HEK293 (cell line): ENCODE results near the gene MYO18B.

Experiments used
- TCF7L2 ChIP-seq: IDR thresholded peaks from 2 replicates; pipeline ENCODE4 v1.6.1; 2011; ENCODE audit warnings: low read depth, mild to moderate bottlenecking, inconsistent platforms, low read length, moderate library complexity, borderline replicate concordance
- ZNF311 ChIP-seq: fragments of 450-650 bp; formaldehyde crosslinking; IDR thresholded peaks from 2 replicates; pipeline ENCODE4 v1.5.1; 2017; ENCODE audit warnings: missing biosample characterization, missing genetic modification characterization, borderline replicate concordance
- ZNF510 ChIP-seq: fragments of 450-650 bp; formaldehyde crosslinking; IDR thresholded peaks from 2 replicates; pipeline ENCODE4 v1.5.1; 2018; ENCODE audit warnings: mild to moderate bottlenecking, missing genetic modification characterization, missing biosample characterization; ENCODE audit not compliant: insufficient replicate concordance
- TF ChIP-seq, protein P1 (sequence below): fragments of 450-650 bp; formaldehyde crosslinking; IDR thresholded peaks from 2 replicates; pipeline ENCODE4 v1.5.1; 2016; ENCODE audit warnings: missing biosample characterization, missing genetic modification characterization
- TF ChIP-seq, protein P2 (sequence below): fragments of 450-650 bp; formaldehyde crosslinking; conservative IDR thresholded peaks from 2 replicates; pipeline ENCODE4 v1.5.1; 2016; ENCODE audit warnings: low read depth, missing biosample characterization, missing genetic modification characterization
- TF ChIP-seq, protein P3 (sequence below): fragments of 450-650 bp; formaldehyde crosslinking; IDR thresholded peaks from 2 replicates; pipeline ENCODE4 v1.5.1; 2016; ENCODE audit warnings: missing biosample characterization, missing genetic modification characterization, borderline replicate concordance

DNA sequence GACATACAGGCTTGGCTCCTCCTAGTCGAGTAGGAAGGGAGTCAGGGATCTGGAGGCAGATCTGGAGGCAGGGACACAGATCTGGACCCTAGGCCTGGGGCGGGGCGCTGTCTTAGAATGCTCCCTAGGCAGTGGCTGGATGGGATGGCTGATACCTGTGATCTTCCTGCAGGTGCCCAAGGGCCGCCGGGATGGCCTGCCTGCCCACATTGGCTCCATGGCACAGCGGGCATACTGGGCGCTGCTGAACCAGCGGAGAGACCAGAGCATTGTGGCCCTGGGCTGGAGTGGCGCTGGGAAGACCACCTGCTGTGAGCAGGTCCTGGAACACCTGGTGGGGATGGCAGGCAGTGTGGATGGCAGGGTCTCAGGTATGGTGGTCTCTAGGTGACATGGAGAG, 35.4 kb downstream of the MYO18B start:
- TF ChIP-seq, protein P1, sequence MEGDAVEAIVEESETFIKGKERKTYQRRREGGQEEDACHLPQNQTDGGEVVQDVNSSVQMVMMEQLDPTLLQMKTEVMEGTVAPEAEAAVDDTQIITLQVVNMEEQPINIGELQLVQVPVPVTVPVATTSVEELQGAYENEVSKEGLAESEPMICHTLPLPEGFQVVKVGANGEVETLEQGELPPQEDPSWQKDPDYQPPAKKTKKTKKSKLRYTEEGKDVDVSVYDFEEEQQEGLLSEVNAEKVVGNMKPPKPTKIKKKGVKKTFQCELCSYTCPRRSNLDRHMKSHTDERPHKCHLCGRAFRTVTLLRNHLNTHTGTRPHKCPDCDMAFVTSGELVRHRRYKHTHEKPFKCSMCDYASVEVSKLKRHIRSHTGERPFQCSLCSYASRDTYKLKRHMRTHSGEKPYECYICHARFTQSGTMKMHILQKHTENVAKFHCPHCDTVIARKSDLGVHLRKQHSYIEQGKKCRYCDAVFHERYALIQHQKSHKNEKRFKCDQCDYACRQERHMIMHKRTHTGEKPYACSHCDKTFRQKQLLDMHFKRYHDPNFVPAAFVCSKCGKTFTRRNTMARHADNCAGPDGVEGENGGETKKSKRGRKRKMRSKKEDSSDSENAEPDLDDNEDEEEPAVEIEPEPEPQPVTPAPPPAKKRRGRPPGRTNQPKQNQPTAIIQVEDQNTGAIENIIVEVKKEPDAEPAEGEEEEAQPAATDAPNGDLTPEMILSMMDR (tag by site-specific recombination): no peak
- TF ChIP-seq, protein P2, sequence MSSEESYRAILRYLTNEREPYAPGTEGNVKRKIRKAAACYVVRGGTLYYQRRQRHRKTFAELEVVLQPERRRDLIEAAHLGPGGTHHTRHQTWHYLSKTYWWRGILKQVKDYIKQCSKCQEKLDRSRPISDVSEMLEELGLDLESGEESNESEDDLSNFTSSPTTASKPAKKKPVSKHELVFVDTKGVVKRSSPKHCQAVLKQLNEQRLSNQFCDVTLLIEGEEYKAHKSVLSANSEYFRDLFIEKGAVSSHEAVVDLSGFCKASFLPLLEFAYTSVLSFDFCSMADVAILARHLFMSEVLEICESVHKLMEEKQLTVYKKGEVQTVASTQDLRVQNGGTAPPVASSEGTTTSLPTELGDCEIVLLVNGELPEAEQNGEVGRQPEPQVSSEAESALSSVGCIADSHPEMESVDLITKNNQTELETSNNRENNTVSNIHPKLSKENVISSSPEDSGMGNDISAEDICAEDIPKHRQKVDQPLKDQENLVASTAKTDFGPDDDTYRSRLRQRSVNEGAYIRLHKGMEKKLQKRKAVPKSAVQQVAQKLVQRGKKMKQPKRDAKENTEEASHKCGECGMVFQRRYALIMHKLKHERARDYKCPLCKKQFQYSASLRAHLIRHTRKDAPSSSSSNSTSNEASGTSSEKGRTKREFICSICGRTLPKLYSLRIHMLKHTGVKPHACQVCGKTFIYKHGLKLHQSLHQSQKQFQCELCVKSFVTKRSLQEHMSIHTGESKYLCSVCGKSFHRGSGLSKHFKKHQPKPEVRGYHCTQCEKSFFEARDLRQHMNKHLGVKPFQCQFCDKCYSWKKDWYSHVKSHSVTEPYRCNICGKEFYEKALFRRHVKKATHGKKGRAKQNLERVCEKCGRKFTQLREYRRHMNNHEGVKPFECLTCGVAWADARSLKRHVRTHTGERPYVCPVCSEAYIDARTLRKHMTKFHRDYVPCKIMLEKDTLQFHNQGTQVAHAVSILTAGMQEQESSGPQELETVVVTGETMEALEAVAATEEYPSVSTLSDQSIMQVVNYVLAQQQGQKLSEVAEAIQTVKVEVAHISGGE (tag by site-specific recombination): no peak
- no peak for TF ChIP-seq TCF7L2
- no peak for TF ChIP-seq ZNF311
- TF ChIP-seq ZNF510: no peak
- TF ChIP-seq, protein P3, sequence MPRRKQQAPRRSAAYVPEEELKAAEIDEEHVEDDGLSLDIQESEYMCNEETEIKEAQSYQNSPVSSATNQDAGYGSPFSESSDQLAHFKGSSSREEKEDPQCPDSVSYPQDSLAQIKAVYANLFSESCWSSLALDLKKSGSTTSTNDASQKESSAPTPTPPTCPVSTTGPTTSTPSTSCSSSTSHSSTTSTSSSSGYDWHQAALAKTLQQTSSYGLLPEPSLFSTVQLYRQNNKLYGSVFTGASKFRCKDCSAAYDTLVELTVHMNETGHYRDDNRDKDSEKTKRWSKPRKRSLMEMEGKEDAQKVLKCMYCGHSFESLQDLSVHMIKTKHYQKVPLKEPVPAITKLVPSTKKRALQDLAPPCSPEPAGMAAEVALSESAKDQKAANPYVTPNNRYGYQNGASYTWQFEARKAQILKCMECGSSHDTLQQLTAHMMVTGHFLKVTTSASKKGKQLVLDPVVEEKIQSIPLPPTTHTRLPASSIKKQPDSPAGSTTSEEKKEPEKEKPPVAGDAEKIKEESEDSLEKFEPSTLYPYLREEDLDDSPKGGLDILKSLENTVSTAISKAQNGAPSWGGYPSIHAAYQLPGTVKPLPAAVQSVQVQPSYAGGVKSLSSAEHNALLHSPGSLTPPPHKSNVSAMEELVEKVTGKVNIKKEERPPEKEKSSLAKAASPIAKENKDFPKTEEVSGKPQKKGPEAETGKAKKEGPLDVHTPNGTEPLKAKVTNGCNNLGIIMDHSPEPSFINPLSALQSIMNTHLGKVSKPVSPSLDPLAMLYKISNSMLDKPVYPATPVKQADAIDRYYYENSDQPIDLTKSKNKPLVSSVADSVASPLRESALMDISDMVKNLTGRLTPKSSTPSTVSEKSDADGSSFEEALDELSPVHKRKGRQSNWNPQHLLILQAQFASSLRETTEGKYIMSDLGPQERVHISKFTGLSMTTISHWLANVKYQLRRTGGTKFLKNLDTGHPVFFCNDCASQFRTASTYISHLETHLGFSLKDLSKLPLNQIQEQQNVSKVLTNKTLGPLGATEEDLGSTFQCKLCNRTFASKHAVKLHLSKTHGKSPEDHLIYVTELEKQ (tag by site-specific recombination): no peak
